PFSK-1 (cell line): ENCODE results near the gene SELENON.

Experiments
- FOXP2 ChIP-seq: optimal IDR thresholded peaks from 2 replicates; pipeline ENCODE3; 2011; ENCODE audit warnings: borderline replicate concordance, control low read depth, inconsistent platforms; ENCODE audit not compliant: insufficient read depth; ENCODE audit errors: extremely low read length, extremely low read depth
- POLR2AphosphoS5 ChIP-seq: IDR thresholded peaks from 2 replicates; pipeline ENCODE4 v1.6.1; 2012; ENCODE audit warnings: low read depth, mild to moderate bottlenecking, control low read depth, low read length, moderate library complexity
- REST ChIP-seq, 2 experiments: IDR thresholded peaks; 2 replicates each; pipeline versions ENCODE4 v1.6.1 to v1.8.0; 2011 to 2012; ENCODE audit warnings: low read depth in 2 of 2, low read length in 2 of 2, control low read depth in 1 of 2, inconsistent platforms in 1 of 2, mild to moderate bottlenecking in 1 of 2, moderate library complexity in 1 of 2; ENCODE audit not compliant: insufficient read depth in 1 of 2
- TAF1 ChIP-seq: IDR thresholded peaks from 2 replicates; pipeline ENCODE4 v1.6.1; 2012; ENCODE audit warnings: low read length, control low read depth, borderline replicate concordance; ENCODE audit not compliant: insufficient read depth

GRCh38 chr1:25757846-25758185 lies 42.2 kb upstream of the SELENON start:
- TF ChIP-seq TAF1 (no peak), POLR2AphosphoS5 (no peak), REST (IDR thresholded peaks at IDR 0.05; ENCODE audit: insufficient read depth in 1 of 2, low read depth in 2 of 2, low read length in 2 of 2) (no peak), FOXP2 (no peak)
